SK-N-SH treated with all-trans-retinoic acid at 6 μM for 48 hours (cell line): Measurements from ENCODE around the gene CRACR2A.

Experiments used
- ATAC-seq: fragments of 200-7000 bp; cut with Tn5 transposase; 3 replicates; pipeline ENCODE4 v1.9.1; 2020; ENCODE audit warnings: mild to moderate bottlenecking, moderate library complexity
- ARNTL ChIP-seq: fragments of 450-650 bp; formaldehyde crosslinking; IDR thresholded peaks from 2 replicates; pipeline ENCODE4 v1.5.0; 2020; ENCODE audit warnings: low read depth, mild to moderate bottlenecking, moderate library complexity, borderline replicate concordance
- CSDC2 ChIP-seq: fragments of 250-450 bp; sonication (Bioruptor Pico); IDR thresholded peaks from 2 replicates; pipeline ENCODE4 v1.5.0; 2020; ENCODE audit warnings: mild to moderate bottlenecking, moderate library complexity
- ESRRG ChIP-seq: fragments of 250-450 bp; sonication (Bioruptor Pico); IDR thresholded peaks from 2 replicates; pipeline ENCODE4 v1.6.1; 2021; ENCODE audit warnings: mild to moderate bottlenecking
- ISL1 ChIP-seq: fragments of 250-450 bp; sonication (Bioruptor Pico); IDR thresholded peaks from 2 replicates; pipeline ENCODE4 v2.1.2; 2022; ENCODE audit warnings: mild to moderate bottlenecking, moderate library complexity
- OSR1 ChIP-seq: fragments of 250-450 bp; sonication (Bioruptor Pico); IDR thresholded peaks from 2 replicates; pipeline ENCODE4 v1.8.0; 2022; ENCODE audit warnings: moderate library complexity, mild to moderate bottlenecking, inconsistent platforms
- PPARA ChIP-seq: fragments of 250-450 bp; sonication (Bioruptor Pico); IDR thresholded peaks from 2 replicates; pipeline ENCODE4 v1.5.0; 2020; ENCODE audit warnings: mild to moderate bottlenecking, borderline replicate concordance
- RARB ChIP-seq: fragments of 250-450 bp; sonication (Bioruptor Pico); IDR thresholded peaks from 2 replicates; pipeline ENCODE4 v1.8.0; 2021; ENCODE audit warnings: mild to moderate bottlenecking, moderate library complexity
- SNAI2 ChIP-seq: fragments of 250-450 bp; sonication (Bioruptor Pico); IDR thresholded peaks from 2 replicates; pipeline ENCODE4 v1.5.0; 2020; ENCODE audit warnings: mild to moderate bottlenecking, moderate library complexity
- TOX ChIP-seq: fragments of 250-450 bp; sonication (Bioruptor Pico); IDR thresholded peaks from 2 replicates; pipeline ENCODE4 v1.8.0; 2021; ENCODE audit warnings: mild to moderate bottlenecking, moderate library complexity, borderline replicate concordance
- ZC3H10 ChIP-seq: fragments of 250-450 bp; sonication (Bioruptor Pico); IDR thresholded peaks from 2 replicates; pipeline ENCODE4 v1.5.1; 2021; ENCODE audit warnings: mild to moderate bottlenecking, moderate library complexity
- ZFP3 ChIP-seq: fragments of 250-450 bp; sonication (Bioruptor Pico); IDR thresholded peaks from 2 replicates; pipeline ENCODE4 v1.5.0; 2020; ENCODE audit warnings: mild to moderate bottlenecking, moderate library complexity
- ZFP30 ChIP-seq: fragments of 450-650 bp; formaldehyde crosslinking; IDR thresholded peaks from 2 replicates; pipeline ENCODE4 v1.5.0; 2022; ENCODE audit warnings: mild to moderate bottlenecking, moderate library complexity
- ZNF70 ChIP-seq: fragments of 450-650 bp; formaldehyde crosslinking; IDR thresholded peaks from 2 replicates; pipeline ENCODE4 v1.5.0; 2020; ENCODE audit warnings: mild to moderate bottlenecking, moderate library complexity
- ZNF8 ChIP-seq: fragments of 450-650 bp; formaldehyde crosslinking; IDR thresholded peaks from 2 replicates; pipeline ENCODE4 v1.5.0; 2020; ENCODE audit warnings: mild to moderate bottlenecking, moderate library complexity
- TF ChIP-seq, protein P1 (sequence below): fragments of 250-450 bp; sonication (Bioruptor Pico); IDR thresholded peaks from 2 replicates; pipeline ENCODE4 v1.5.1; 2021; ENCODE audit warnings: mild to moderate bottlenecking, moderate library complexity
- TF ChIP-seq, protein P2 (sequence below): fragments of 250-450 bp; sonication (Bioruptor Pico); IDR thresholded peaks from 2 replicates; pipeline ENCODE4 v1.5.0; 2020; ENCODE audit warnings: mild to moderate bottlenecking, moderate library complexity
- TF ChIP-seq, protein P3 (sequence below): fragments of 250-450 bp; sonication (Bioruptor Pico); IDR thresholded peaks from 2 replicates; pipeline ENCODE4 v1.8.0; 2020; ENCODE audit warnings: mild to moderate bottlenecking, moderate library complexity, borderline replicate concordance
- TF ChIP-seq, protein P4 (sequence below): fragments of 250-450 bp; sonication (Bioruptor Pico); IDR thresholded peaks from 2 replicates; pipeline ENCODE4 v1.8.0; 2021; ENCODE audit warnings: low read depth, mild to moderate bottlenecking, moderate library complexity, borderline replicate concordance
- TF ChIP-seq, protein P5 (sequence below): fragments of 250-450 bp; sonication (Bioruptor Pico); IDR thresholded peaks from 2 replicates; pipeline ENCODE4 v1.5.1; 2020; ENCODE audit warnings: low read depth, mild to moderate bottlenecking, moderate library complexity

CRACR2A gene

DNA sequence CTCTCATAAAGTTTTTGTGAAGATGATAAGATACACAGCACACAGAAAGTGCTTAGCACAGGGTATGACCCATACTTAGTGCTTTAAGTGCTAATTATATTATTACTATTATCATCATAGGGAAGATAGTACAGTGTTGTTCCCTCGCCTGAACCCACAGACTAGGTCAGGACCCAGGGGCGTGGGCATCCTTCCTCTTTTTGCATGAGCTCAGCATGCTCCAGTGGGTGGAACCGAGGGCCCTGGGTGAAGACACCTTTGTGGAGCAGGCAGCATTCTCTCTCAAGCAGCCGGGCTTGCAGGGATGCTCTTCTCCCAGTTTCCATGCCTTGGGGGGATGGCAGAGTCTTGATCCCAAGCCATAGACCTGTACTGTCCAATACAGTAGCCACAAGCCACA, 34.8 kb downstream of the CRACR2A start (continued):
- TF ChIP-seq, protein P1, sequence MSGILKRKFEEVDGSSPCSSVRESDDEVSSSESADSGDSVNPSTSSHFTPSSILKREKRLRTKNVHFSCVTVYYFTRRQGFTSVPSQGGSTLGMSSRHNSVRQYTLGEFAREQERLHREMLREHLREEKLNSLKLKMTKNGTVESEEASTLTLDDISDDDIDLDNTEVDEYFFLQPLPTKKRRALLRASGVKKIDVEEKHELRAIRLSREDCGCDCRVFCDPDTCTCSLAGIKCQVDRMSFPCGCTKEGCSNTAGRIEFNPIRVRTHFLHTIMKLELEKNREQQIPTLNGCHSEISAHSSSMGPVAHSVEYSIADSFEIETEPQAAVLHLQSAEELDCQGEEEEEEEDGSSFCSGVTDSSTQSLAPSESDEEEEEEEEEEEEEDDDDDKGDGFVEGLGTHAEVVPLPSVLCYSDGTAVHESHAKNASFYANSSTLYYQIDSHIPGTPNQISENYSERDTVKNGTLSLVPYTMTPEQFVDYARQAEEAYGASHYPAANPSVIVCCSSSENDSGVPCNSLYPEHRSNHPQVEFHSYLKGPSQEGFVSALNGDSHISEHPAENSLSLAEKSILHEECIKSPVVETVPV (CRISPR knock-in tag) = no peak
- TF ChIP-seq CSDC2 (CRISPR knock-in tag) (no peak), ARNTL (CRISPR knock-in tag) (no peak)

DNA sequence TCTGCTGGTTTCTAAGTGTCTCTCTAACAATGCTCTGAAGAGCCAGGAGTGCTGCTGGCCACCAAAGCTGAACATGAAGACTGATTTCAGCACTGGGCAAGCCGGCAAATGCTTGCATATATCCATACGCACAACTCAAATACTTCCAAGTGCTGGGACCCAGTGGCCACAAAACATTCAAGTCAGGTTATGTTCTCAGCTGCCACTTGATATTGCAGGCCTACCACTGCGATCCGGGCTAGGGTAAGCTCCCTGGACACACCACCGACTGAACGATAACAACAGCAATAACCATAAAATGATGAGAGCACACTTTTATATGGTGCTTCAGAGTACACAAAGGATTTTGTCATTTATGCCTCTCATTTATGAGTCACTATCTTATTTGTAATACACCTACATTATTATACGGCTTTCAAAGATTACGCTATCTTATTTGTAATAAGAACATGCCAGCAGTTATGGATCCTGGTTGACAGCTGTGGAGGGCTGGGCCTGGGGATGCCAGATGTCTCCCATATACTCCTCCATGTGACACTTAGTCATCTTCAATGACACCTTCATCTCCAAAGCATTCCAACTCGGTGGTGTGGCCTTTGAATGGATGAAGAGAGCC, 35.5 kb downstream of the CRACR2A start:
- ATAC-seq = no peak
- TF ChIP-seq ZFP30 (CRISPR knock-in tag) (no peak), SNAI2 (CRISPR knock-in tag) (no peak), ISL1 (no peak), TOX (no peak), ZNF8 (CRISPR knock-in tag) (no peak), OSR1 (no peak), ESRRG (no peak), ZNF70 (CRISPR knock-in tag) (no peak), ZC3H10 (no peak), PPARA (CRISPR knock-in tag) (no peak), RARB (CRISPR knock-in tag) (no peak), ZFP3 (CRISPR knock-in tag) (no peak), CSDC2 (CRISPR knock-in tag) (no peak)
- TF ChIP-seq, protein P2, sequence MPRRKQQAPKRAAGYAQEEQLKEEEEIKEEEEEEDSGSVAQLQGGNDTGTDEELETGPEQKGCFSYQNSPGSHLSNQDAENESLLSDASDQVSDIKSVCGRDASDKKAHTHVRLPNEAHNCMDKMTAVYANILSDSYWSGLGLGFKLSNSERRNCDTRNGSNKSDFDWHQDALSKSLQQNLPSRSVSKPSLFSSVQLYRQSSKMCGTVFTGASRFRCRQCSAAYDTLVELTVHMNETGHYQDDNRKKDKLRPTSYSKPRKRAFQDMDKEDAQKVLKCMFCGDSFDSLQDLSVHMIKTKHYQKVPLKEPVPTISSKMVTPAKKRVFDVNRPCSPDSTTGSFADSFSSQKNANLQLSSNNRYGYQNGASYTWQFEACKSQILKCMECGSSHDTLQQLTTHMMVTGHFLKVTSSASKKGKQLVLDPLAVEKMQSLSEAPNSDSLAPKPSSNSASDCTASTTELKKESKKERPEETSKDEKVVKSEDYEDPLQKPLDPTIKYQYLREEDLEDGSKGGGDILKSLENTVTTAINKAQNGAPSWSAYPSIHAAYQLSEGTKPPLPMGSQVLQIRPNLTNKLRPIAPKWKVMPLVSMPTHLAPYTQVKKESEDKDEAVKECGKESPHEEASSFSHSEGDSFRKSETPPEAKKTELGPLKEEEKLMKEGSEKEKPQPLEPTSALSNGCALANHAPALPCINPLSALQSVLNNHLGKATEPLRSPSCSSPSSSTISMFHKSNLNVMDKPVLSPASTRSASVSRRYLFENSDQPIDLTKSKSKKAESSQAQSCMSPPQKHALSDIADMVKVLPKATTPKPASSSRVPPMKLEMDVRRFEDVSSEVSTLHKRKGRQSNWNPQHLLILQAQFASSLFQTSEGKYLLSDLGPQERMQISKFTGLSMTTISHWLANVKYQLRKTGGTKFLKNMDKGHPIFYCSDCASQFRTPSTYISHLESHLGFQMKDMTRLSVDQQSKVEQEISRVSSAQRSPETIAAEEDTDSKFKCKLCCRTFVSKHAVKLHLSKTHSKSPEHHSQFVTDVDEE (CRISPR knock-in tag) = no peak
- TF ChIP-seq, protein P3, sequence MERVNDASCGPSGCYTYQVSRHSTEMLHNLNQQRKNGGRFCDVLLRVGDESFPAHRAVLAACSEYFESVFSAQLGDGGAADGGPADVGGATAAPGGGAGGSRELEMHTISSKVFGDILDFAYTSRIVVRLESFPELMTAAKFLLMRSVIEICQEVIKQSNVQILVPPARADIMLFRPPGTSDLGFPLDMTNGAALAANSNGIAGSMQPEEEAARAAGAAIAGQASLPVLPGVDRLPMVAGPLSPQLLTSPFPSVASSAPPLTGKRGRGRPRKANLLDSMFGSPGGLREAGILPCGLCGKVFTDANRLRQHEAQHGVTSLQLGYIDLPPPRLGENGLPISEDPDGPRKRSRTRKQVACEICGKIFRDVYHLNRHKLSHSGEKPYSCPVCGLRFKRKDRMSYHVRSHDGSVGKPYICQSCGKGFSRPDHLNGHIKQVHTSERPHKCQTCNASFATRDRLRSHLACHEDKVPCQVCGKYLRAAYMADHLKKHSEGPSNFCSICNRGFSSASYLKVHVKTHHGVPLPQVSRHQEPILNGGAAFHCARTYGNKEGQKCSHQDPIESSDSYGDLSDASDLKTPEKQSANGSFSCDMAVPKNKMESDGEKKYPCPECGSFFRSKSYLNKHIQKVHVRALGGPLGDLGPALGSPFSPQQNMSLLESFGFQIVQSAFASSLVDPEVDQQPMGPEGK (CRISPR knock-in tag) = no peak
- TF ChIP-seq, protein P4, sequence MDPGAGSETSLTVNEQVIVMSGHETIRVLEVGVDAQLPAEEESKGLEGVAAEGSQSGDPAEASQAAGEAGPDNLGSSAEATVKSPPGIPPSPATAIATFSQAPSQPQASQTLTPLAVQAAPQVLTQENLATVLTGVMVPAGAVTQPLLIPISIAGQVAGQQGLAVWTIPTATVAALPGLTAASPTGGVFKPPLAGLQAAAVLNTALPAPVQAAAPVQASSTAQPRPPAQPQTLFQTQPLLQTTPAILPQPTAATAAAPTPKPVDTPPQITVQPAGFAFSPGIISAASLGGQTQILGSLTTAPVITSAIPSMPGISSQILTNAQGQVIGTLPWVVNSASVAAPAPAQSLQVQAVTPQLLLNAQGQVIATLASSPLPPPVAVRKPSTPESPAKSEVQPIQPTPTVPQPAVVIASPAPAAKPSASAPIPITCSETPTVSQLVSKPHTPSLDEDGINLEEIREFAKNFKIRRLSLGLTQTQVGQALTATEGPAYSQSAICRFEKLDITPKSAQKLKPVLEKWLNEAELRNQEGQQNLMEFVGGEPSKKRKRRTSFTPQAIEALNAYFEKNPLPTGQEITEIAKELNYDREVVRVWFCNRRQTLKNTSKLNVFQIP = no peak
- TF ChIP-seq, protein P1 (CRISPR knock-in tag) = no peak
- TF ChIP-seq, protein P5, sequence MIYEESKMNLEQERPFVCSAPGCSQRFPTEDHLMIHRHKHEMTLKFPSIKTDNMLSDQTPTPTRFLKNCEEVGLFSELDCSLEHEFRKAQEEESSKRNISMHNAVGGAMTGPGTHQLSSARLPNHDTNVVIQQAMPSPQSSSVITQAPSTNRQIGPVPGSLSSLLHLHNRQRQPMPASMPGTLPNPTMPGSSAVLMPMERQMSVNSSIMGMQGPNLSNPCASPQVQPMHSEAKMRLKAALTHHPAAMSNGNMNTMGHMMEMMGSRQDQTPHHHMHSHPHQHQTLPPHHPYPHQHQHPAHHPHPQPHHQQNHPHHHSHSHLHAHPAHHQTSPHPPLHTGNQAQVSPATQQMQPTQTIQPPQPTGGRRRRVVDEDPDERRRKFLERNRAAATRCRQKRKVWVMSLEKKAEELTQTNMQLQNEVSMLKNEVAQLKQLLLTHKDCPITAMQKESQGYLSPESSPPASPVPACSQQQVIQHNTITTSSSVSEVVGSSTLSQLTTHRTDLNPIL (CRISPR knock-in tag) = no peak
- TF ChIP-seq, all 23 proteins: peak for 0

DNA sequence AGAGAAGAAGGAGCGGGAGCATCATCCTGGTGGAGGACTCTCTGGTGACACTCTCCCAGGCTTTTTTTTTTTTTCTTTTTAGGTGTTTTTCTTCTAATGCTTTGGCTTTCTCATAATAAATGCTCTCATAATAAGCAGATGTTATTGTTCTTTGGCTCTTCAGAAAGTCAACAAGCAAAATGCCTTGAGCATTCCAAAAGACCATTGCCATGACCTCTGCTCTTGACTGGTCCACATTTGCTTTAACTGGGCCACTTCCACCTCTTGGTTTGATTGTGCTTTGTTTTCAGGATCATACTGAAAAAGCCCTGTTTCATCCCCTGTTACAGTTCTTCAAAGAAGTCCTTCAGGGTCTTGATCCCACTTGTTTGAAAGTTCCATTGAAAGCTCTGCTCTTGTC, 36.9 kb downstream of the CRACR2A start:
- TF ChIP-seq, protein P5 (CRISPR knock-in tag) = no peak
- ATAC-seq = no peak
